GM12892 (cell line): Measurements from ENCODE around the gene TMEM131.
A peak's percentile ranks its signal among the peaks of the same experiment; 100 is the strongest.

Experiments used
- POLR2A ChIP-seq: IDR thresholded peaks from 2 replicates; pipeline ENCODE4 v1.6.1; 2011; ENCODE audit warnings: low read depth, low read length, control low read depth
- POLR2AphosphoS5 ChIP-seq: IDR thresholded peaks from 2 replicates; pipeline ENCODE4 v1.6.1; 2011; ENCODE audit warnings: low read depth, low read length, control low read depth
- TAF1 ChIP-seq: IDR thresholded peaks from 2 replicates; pipeline ENCODE4 v1.6.1; 2011; ENCODE audit warnings: low read depth, mild to moderate bottlenecking, control low read depth, low read length, borderline replicate concordance

- TF ChIP-seq POLR2AphosphoS5 (no peak; the same call in 1 of the 2 replicates), TAF1 (no peak), POLR2A (0 out of 2 replicates have a peak, but pooled peaks have one; percentile 30)
These were observed 17.8 kb upstream of the TMEM131 start for GRCh38 chr2:98013407-98014042.
